HG03108 (cell line): Measurements from ENCODE around the gene TRPM2.
"Not testable (repeated sequence)": the region's sequence is repeated elsewhere in the genome, so short reads cannot be mapped to it uniquely, and the experiment has no call there.

Source experiments
- ATAC-seq: cut with Tn5 transposase; IDR thresholded peaks from one replicate; pipeline ENCODE4 v1.9.1; 2021; ENCODE audit warnings: moderate library complexity; ENCODE audit not compliant: unreplicated experiment

TRPM2 gene

DNA sequence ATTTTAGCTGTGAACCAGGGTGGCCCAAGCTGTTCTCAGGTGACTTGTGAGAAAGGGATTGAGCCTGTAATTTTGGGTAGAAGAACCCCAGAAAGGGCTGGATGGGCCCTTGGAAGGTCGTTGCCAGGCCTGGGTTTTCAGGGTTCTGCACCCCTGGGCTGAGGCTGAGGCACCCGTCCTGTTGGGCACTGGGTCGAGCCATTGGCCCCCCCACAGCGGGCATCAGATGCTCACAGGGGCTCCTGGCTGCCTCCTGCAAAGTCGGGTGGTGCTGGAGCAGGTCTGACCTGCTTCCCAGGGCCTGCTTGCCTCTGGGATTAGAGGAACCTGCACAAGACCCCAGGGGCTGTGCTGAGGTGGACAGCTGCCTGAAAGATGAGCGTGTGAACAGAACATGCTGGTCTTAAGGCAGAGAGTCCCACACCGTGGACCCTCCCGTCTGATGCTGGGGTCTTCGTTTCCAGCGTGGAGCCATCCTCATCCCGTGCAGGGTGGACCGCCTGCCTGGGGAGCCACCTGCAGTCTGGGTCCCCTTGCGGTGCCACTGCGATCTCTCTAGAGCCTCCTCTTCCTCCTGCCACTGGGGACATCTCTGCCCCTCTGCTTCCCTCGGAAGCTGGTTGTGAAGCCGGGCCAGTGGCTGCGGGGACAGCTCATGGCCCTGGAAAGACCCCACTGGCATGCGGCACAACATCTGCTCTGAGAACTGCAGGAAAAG is 1.7 kb upstream of the TRPM2 start:
- ATAC-seq, result no peak

GRCh38 chr21:44352253-44352860 is 1.1 kb upstream of the TRPM2 start:
- no peak for ATAC-seq

DNA sequence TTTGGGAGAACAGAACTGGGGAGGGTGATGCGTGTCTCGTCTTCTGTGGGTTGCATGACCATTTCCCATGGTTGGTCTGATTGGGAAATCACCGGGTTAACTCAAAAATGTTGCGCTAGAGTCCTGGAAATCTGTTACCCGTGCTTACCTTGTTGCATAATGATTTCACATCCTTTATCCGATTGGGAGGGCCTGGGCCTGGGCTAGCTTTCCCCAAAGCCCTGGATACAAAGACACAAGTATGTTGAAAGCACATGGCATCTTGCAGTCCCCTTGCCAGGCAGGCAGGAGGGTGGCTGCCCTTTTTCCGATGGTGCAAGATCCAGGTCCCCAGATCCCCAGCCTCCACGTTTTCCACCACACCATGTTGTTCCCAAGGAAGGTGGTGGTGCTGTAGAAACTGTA is 582 bp downstream of the TRPM2 start:
- ATAC-seq, result no peak

- peak; percentile 41 for ATAC-seq
These were observed 1.7 kb downstream of the TRPM2 start for GRCh38 chr21:44354775-44355771.

DNA sequence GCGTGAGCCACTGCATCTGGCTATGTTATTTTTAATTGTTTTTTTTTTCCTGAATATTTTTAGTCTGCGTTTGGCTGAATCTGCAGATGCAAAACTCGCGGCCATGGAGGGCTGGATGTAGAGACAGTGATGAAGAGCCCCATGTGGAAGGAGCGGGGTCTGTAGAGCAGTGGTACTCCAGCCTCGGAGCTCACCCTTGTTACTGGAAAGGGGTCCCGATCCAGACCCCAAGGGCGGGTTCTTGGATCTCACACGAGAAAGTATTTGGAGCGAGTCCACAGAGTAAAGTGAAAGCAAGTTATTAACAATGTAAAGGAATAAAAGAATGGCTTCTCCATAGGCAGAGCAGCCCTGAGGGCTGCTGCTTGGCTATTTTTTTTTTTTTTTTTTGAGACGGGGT is 2.7 kb downstream of the TRPM2 start:
- no peak for ATAC-seq

DNA sequence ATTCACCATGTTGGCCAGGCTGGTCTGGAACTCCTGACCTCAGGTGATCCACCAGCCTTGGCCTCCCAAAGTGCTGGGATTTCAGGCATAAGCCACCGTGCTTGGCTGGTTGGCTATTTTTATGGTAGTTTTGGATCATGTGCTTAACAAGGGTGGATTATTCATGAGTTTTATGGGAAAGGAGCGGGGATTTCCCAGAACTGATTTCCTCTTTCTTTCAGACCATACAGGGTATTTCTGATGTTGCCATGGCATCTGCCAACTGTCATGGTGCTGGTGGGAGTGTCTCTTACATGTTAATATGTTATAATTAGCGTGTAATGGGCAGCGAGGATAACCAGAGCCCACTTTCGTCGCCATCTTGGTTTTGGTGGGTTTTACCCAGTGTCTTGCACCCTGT is 3.2 kb downstream of the TRPM2 start:
- ATAC-seq, result no peak

GRCh38 chr21:44357064-44357837 is 3.8 kb downstream of the TRPM2 start:
- no peak for ATAC-seq

GRCh38 chr21:44359396-44359795 is 6.0 kb downstream of the TRPM2 start:
- ATAC-seq, result no peak

GRCh38 chr21:44360159-44360558 is 6.7 kb downstream of the TRPM2 start:
- ATAC-seq, result no peak

DNA sequence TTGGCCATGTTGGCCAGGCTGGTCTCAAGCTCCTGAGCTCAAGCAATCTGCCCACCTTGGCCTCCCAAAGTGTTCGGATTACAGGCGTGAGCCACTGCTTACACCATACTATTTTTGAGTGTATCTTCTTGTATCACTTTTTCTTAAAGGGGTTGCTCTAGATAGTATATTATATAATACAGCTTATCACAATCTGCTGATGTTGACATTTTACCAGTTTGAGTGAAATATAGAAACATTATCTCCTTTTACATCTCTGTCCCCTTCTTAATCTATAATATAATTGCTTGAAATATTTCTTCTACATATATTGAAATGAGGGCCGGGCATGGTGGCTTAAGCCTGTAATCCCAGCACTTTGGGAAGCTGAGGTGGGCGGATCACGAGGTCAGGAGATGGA is 8.5 kb downstream of the TRPM2 start:
- not testable (repeated sequence) for ATAC-seq

DNA sequence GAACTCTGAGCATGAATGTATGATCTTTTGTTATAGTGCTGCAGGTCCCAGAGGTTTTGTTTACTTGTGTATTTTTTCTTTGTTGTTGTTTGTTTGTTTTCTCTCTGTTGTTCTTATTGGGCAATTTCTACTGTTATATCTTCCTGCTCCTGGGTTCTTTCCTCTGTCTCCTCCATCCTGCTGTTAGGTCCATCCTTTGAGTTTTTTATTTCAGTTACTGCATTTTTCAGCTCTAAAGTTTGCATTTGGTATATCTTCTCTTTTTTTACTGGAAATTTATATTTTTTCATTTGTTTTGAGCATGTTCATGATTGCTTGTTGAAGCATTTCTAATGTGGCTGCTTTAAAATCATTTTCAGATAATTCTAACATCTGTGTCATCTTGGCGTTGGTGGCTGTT is 9.9 kb downstream of the TRPM2 start:
- ATAC-seq, result no peak

- no peak for ATAC-seq
These were observed 11.0 kb downstream of the TRPM2 start for GRCh38 chr21:44364151-44365053.

DNA sequence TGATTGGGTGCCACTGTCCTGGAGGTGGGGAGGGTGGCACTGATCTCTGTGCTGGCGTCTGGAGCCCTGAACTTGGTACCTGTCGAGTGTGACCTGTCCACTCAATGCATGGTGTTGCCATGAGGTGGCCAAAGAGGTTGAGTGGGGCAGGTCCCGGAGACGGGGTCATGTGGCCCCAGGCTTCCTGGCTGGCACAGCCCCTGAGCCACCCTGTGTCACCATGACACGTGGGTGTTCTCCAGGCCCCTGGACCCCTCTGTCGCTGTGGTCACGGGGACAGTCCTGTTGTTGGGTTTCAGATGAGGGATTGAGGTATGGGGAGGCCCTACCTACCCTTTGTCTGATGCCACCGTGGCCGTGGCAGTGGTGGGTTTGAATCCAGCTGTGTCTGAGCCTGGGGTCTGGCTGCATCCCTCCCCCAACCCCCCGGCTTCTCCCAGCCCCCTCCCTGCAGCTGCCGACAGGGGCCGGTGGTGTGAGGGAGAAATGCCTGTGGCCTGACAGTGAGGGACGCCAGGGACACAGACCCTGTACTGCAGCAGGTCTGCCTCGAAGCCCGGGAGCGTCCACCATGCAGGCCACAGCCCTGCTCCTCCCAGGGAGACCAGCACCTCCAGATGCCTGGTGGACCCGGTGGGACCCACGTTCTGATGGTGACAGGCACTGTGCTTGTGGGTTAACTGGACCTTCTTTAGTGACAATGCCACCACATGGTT is 12.0 kb downstream of the TRPM2 start:
- ATAC-seq, result no peak

DNA sequence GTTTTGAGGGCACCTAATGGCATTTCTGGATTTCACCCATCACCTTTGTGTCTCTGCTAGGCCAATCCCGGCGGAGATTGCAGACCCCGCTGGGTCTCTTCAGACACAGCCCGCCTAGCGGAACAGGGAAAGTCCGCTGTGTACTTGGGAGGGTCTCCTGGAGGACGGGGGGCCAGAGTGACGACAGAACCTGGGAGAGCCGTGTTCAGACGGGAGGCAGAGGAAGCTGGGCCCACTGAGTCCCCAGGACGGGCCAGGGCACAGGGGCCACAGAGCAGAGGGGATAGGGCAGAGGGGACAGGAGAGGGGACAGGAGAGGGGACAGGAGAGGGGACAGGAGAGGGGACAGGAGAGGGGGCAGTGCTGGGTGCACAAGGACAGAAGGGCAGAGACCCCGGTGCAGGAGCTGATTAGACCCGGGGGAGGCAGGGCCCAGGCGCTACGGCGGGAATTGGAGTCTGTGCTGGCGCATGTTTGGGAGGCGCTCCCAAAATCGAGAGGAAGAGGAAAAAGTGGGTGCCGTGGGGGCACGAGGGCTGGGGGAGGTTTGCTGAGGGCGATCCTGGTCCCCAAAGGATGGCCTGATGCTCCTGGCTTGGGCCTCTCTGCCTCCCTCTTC is 12.7 kb downstream of the TRPM2 start:
- no peak for ATAC-seq

GRCh38 chr21:44366586-44367211 is 13.3 kb downstream of the TRPM2 start:
- no peak for ATAC-seq

DNA sequence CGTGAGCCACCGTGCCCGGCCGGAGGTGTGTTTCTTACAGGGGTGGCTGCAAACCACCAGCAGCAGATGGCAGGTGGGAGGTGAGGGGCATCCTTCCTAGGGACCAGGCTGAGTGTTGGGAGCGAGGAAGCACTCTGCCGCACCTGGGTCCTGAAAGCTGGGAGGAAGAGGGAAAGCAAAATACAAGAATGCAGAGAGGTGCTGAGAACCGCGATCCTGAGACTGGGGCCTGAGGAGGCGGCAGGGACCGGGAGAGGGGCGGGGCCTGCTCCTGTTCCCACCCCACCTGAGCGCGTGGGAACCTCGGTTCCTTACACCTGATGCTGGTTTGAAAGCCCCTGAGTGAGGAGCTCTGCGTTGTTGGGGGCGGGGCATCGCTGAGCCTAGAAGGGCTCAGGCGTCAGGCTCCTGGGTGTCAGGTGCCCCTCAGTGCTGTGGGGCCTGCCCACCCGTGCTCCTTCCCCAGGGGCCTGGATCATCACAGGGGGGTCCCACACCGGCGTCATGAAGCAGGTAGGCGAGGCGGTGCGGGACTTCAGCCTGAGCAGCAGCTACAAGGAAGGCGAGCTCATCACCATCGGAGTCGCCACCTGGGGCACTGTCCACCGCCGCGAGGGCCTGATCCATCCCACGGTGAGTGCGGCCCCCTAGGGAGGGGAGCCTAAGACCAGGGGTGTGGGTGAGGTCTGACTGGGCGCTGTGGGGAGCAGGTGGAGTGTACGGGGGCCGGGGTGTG is 15.5 kb downstream of the TRPM2 start:
- ATAC-seq, result no peak

- ATAC-seq, result no peak
These were observed 16.8 kb downstream of the TRPM2 start for GRCh38 chr21:44370027-44370735.
